NCI-H2107 treated with DMSO at 0.1 percent for 48 hours (cell line): Measurements from ENCODE around the gene KLB.
"Not testable (repeated sequence)": the region's sequence is repeated elsewhere in the genome, so short reads cannot be mapped to it uniquely, and the experiment has no call there.

Source experiments
- DNase-seq: peaks from one replicate; lab custom pipeline; 2025; ENCODE audit not compliant: unreplicated experiment; lab: John Stamatoyannopoulos, UW

Gene KLB

DNA sequence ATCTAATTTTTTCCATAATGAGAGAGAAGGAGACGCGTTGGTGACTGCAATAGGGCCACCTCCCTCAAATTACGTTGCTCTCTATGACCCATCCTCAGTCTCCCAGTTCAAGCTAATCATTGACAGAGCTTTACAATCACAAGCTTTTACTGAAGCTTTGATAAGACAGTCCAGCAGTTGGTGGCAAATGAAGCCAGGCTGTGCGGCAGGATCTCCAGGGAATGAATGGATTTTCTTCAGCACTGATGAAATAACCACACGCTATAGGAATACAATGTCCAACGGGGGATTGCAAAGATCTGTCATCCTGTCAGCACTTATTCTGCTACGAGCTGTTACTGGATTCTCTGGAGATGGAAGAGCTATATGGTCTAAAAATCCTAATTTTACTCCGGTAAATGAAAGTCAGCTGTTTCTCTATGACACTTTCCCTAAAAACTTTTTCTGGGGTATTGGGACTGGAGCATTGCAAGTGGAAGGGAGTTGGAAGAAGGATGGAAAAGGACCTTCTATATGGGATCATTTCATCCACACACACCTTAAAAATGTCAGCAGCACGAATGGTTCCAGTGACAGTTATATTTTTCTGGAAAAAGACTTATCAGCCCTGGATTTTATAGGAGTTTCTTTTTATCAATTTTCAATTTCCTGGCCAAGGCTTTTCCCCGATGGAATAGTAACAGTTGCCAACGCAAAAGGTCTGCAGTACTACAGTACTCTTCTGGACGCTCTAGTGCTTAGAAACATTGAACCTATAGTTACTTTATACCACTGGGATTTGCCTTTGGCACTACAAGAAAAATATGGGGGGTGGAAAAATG lies at the start of gene KLB:
Gene KLB, plus strand, starts transcription at position 168 of the 821 bp plus-strand sequence. Its CDS starts 20 bp downstream, at position 188.
- DNase-seq = no peak

DNA sequence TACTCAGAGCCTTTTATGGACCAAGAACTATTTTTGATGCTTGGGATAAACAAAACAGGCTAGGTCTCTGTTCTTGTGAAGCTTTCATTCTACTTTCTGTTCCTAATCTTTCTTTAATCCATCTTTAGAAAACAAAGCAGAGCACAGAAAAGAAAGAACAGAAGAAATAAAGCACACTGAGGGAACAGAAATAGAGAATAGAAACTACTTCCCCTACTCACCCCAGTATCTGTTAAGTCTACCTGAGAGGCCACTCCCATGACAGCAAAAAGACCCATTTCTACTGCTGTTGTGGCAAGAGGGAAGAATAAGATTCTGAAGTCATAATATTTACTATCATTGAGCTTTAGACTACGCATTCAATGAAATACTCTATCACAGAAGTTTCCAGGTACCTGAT lies 49.7 kb upstream of the KLB start:
- no peak for DNase-seq

DNA sequence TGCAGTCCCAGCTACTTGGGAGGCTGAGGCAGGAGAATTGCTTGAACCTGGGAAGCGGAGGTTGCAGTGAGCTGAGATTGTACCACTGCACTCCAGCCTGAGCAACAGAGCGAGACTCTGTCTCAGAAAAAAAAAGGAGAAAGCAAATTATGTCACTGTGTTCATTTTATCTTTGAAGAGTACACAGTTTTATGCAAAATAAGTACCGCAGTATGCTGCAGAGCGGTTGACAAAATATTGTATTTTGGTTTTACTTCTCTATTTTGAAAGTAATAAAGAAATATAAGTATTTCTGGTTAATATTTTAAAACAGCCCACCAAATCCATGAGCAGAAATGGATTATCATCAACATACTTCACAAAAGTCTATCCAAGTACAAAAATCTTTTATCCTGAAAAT lies 46.1 kb upstream of the KLB start:
- DNase-seq = not testable (repeated sequence)

GRCh38 chr4:39362827-39363226 lies 43.9 kb upstream of the KLB start:
- DNase-seq = no peak

DNA sequence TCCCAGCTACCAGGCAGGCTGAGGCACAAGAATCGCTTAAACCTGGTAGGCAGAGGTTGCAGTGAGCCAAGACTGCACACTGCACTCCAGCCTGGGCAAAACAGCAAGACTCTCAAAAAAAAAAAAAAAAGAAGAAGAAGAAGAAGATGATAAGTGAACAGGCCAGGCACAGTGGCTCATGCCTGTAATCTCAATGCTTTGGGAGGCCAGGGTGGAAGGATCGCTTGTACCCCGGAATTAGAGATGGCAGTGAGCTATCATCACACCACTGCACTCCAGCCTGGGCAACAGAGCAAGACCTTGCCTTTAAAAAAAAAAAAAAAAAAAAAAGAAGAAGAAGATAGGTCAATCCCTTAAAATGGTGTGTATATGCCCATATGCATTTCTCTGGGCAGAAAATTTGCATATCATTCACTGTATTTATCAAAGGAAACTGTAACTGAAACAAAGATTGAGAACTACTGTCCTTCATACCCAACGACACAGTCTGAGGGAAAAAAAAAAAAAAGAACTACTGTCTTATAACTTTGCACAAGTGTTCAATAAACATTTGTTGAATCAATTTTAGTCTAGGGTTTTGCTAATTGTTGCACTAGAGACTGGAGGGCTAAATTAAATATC lies 42.8 kb upstream of the KLB start:
- DNase-seq = no peak

DNA sequence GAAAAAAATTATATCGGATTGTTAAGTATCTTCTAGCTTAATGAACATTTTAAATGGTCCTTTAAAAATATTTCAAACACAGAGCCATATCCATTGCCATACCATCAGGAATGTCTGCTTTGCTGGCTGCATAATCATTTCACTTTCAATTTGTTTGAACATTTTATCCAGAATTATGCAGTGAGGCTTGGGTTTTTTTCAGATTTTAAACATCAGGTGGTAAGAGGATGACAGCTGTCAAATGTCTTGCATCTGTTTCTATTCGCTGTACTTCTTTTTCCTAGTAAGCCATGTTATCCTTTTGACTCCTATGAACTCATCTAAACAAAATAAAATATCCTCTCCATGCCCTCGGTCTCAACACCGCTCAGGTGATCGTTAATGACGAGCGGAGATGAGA lies 41.4 kb upstream of the KLB start:
- no peak for DNase-seq

GRCh38 chr4:39365830-39366771 lies 40.6 kb upstream of the KLB start, which contains the start of gene RFC1:
RFC1 (minus strand) TSS chr4:39366362; CDS start chr4:39366241, 121 bp downstream.
- DNase-seq = no peak

GRCh38 chr4:39367166-39367565 lies 39.6 kb upstream of the KLB start:
- no peak for DNase-seq

DNA sequence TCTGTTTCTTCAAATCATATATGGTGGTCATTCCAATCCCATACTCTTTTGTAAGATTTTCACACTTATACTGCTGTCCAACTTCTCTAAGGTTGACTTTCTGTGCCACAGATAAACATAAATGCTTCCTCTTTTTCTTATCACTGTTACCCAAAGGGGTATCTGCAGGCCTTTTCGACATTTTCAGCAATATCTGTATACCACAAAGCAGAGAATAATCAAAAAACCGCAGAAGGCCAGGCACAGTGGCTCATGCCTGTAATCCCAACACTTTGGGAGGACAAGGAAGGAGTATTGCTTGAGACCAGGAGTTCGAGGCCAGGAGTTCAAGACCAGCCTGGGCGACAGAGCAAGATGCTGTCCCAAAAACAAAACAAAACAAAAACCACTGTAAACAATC lies 37.4 kb upstream of the KLB start:
- no peak for DNase-seq

GRCh38 chr4:39371209-39371608 lies 35.5 kb upstream of the KLB start:
- DNase-seq = not testable (repeated sequence)

DNA sequence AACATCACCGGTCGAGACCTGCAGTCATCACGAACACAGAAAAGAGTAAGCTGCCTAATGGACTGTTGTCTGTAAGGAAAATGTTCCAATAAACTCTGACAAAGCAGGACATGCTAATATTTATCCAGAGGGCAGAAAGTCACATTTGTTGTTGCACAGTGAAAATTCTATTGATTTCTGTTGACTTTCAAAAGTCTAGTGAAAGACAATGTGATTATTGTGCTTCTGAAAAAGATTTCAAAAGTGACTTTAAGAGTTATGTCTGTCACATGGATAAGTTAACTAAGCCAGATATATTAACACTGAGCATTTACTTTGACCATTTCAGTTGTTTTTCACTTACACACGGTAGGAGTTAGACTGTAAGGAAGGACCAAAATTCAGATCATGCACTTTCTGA lies 31.3 kb upstream of the KLB start:
- no peak for DNase-seq

DNA sequence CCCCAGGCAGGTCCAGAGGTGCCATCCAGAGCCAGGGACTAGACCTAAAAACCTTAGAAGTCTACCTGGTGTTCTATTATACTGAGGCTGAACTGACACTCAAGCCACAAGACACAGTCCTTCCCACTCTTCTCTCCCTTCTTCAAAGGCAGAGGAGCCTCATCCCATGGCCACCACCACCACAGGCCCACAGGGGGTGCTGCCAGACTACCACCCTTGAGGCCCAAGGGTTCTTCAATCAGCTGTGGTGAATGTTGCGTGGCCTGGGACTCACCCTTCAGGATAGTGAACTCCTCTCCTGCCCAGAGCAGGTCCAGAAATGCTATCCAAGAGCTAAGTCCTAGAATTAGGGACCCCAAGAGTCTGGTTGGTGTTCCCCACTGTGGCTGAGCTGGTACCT lies 23.0 kb upstream of the KLB start:
- no peak for DNase-seq

DNA sequence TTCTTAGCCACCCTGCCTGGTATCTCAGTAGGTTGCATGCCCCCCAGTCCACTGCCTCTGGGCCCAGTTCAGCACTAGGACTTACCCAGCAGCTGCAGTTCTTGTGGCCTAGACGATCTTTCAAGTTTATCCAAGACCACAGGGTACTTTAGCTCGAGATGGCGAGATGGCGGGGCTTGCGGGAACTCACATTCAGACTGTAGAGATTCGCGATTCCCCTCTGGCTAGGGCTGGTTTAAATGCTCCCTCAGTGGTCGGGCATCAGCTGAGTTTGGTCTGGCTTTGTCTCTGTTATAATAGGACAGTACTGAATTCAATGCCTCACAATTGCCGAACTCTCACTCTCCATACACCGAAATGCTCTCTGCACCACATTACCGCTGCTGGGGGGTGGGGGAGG lies 22.2 kb upstream of the KLB start:
- DNase-seq = no peak

- DNase-seq = no peak
These were observed 16.1 kb upstream of the KLB start for GRCh38 chr4:39390603-39391002.

- no peak for DNase-seq
These were observed 12.0 kb upstream of the KLB start for GRCh38 chr4:39394706-39395105.

DNA sequence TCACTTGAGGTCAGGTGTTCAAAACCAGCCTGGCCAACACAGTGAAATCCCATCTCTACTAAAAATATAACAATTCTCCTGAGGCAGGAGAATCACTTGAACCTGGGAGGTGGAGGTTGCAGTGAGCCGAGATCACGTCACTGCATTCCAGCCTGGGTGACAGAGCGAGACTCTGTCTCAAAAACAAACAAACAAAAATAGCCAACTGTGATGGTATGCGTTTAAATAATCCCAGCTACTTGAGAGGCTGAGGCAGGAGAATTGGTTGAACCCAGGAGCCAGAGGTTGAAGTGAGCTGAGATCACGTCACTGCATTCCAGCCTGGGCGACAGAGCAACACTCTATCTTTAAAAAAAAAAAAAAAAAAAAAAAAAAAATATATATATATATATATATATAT lies 5.1 kb upstream of the KLB start:
- DNase-seq = not testable (repeated sequence)

GRCh38 chr4:39407584-39407885 lies 805 bp downstream of the KLB start:
- DNase-seq = no peak

DNA sequence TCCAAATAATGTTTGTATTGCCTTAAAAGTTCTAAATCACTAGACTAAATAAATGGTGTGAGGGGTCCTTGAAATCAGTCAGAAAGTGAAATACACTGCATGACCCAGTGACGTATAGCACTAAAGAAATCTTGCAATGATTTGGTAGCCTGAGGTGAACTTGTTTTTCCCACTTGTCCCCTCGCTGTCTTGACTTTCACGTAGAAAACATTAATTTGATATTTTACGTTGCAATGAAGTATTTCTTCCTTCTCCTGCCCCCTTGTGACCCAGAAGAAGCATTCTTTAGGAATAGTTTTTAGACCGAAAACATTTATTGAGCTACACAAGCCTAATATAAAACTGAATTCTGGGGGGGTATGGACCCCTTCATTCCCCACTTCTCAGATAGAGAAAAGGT lies 3.7 kb downstream of the KLB start:
- no peak for DNase-seq

DNA sequence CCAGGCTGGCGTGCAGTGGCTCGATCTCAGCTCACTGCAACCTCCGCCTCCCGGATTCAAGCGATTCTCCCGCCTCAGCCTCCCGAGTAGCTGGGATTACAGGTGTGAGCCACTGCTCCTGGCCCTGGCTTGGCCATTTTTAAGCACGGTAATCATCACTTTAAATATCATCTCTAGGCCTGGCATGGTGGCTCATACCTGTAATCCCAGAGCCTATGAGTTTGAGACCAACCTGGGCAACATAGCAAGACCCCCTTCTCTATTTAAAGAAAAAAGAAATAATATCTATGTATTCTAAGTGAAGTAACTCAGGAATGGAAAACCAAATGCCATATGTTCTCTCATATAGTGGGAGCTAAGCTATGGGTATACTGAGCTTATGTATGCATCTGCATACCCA lies 4.8 kb downstream of the KLB start:
- DNase-seq = not testable (repeated sequence)

DNA sequence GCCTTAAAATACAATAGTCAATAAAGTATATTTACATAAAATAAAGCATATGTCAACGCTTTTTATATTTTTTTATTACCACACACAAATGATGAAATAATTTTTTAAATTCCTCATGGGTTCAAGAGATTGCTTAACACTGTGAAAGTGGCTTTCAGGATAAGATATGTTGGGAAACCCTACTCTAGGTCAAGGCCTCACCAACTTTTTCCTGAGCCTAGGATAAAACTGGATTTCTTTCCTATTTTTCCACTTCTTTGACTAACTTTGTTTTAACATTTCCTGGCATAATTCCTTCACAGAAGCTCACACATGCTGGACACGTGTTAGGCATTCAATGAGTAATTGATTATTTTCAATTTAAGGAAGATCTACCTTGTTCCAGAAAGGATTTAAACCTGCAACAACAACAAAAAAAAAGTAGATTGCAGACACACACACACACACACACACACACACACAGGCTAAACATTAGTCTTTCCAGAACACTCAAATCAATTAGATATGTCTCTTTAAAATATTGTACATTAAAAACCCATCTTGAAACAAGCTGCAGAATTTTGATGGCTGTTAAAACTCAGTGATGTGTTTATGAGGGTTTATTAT lies 9.1 kb downstream of the KLB start:
- DNase-seq = no peak

GRCh38 chr4:39422247-39422646 lies 15.5 kb downstream of the KLB start:
- DNase-seq = no peak
